Measurements from ENCODE around the gene MACROD2.

MACROD2 gene

GRCh38 chr20:14406495-14406894, 411.2 kb downstream of the MACROD2 start:
- DNase-seq (ENCODE audit: low read depth, low spot score): no peak

- no peak for DNase-seq (ENCODE audit: low read depth, low spot score)
Observed at GRCh38 chr20:14407336-14407735, 412.0 kb downstream of the MACROD2 start.

- no peak for DNase-seq (ENCODE audit: low read depth, low spot score)
Observed at GRCh38 chr20:14410869-14411555, 415.7 kb downstream of the MACROD2 start.

- DNase-seq (ENCODE audit: low read depth, low spot score): no peak
Observed at GRCh38 chr20:14412065-14412681, 416.9 kb downstream of the MACROD2 start.

GRCh38 chr20:14413835-14414234, 418.5 kb downstream of the MACROD2 start:
- DNase-seq (ENCODE audit: low read depth, low spot score): no peak

GRCh38 chr20:14414560-14414959, 419.2 kb downstream of the MACROD2 start:
- no peak for DNase-seq (ENCODE audit: low read depth, low spot score)

GRCh38 chr20:14415467-14415866, 420.2 kb downstream of the MACROD2 start:
- DNase-seq (ENCODE audit: low read depth, low spot score): no peak

- no peak for DNase-seq (ENCODE audit: low read depth, low spot score)
Observed at GRCh38 chr20:14418376-14418775, 423.1 kb downstream of the MACROD2 start.

- no peak for DNase-seq (ENCODE audit: low read depth, low spot score)
Observed at GRCh38 chr20:14422892-14423291, 427.6 kb downstream of the MACROD2 start.

- no peak for DNase-seq (ENCODE audit: low read depth, low spot score)
Observed at GRCh38 chr20:14431568-14431967, 436.3 kb downstream of the MACROD2 start.

- DNase-seq (ENCODE audit: low read depth, low spot score): no peak
Observed at GRCh38 chr20:14432085-14432484, 436.8 kb downstream of the MACROD2 start.

GRCh38 chr20:14432597-14432996, 437.3 kb downstream of the MACROD2 start:
- DNase-seq (ENCODE audit: low read depth, low spot score): no peak

- DNase-seq (ENCODE audit: low read depth, low spot score): no peak
Observed at GRCh38 chr20:14434384-14435136, 439.2 kb downstream of the MACROD2 start.

- DNase-seq (ENCODE audit: low read depth, low spot score): no peak
Observed at GRCh38 chr20:14441201-14441600, 445.9 kb downstream of the MACROD2 start.

- no peak for DNase-seq (ENCODE audit: low read depth, low spot score)
Observed at GRCh38 chr20:14444106-14444505, 448.8 kb downstream of the MACROD2 start.

- no peak for DNase-seq (ENCODE audit: low read depth, low spot score)
Observed at GRCh38 chr20:14445310-14445709, 450.0 kb downstream of the MACROD2 start.

- DNase-seq (ENCODE audit: low read depth, low spot score): no peak
Observed at GRCh38 chr20:14445902-14446301, 450.6 kb downstream of the MACROD2 start.

GRCh38 chr20:14446446-14446845, 451.1 kb downstream of the MACROD2 start:
- no peak for DNase-seq (ENCODE audit: low read depth, low spot score)

- no peak for DNase-seq (ENCODE audit: low read depth, low spot score)
Observed at GRCh38 chr20:14449323-14449722, 454.0 kb downstream of the MACROD2 start.

- no peak for DNase-seq (ENCODE audit: low read depth, low spot score)
Observed at GRCh38 chr20:14450256-14450655, 454.9 kb downstream of the MACROD2 start.

GRCh38 chr20:14451458-14451857, 456.1 kb downstream of the MACROD2 start:
- no peak for DNase-seq (ENCODE audit: low read depth, low spot score)

- no peak for DNase-seq (ENCODE audit: low read depth, low spot score)
Observed at GRCh38 chr20:14453259-14453658, 457.9 kb downstream of the MACROD2 start.

- no peak for DNase-seq (ENCODE audit: low read depth, low spot score)
Observed at GRCh38 chr20:14454296-14454695, 459.0 kb downstream of the MACROD2 start.
